H1 (cell line): Measurements from ENCODE around the gene TEAD1. TPM values are rescaled to one million over a fixed set of nuclear protein-coding genes. Genes with fewer than 3 reads are reported as not detected.

ENCODE experiments used
- ATF2 ChIP-seq: IDR thresholded peaks from 2 replicates; pipeline ENCODE4 v1.6.1; 2012; ENCODE audit warnings: low read length, inconsistent platforms
- BCL11A ChIP-seq, 2 experiments: IDR thresholded peaks; one replicate each; pipeline ENCODE4 v1.6.1; 2011; ENCODE audit warnings: low read depth in 2 of 2, low read length in 2 of 2, mild to moderate bottlenecking in 2 of 2
- CEBPB ChIP-seq: IDR thresholded peaks from 2 replicates; pipeline ENCODE4 v1.6.1; 2012; ENCODE audit warnings: low read depth, low read length
- KDM5A ChIP-seq: fragments of 200-600 bp; IDR thresholded peaks from 2 replicates; pipeline ENCODE4 v1.7.1; 2012; ENCODE audit warnings: mild to moderate bottlenecking, low read length, inconsistent platforms, mixed read lengths
- RBBP5 ChIP-seq: IDR thresholded peaks from 2 replicates; pipeline ENCODE4 v1.7.1; 2012; ENCODE audit warnings: low read depth, mild to moderate bottlenecking, inconsistent platforms, low read length, moderate library complexity, borderline replicate concordance
- SAP30 ChIP-seq: fragments of 300-600 bp; sonication (generic); IDR thresholded peaks from 2 replicates; pipeline ENCODE4 v1.7.1; 2012; ENCODE audit warnings: low read length, moderate library complexity, mild to moderate bottlenecking, inconsistent platforms; ENCODE audit not compliant: insufficient read depth, insufficient replicate concordance
- SIX5 ChIP-seq: IDR thresholded peaks from 2 replicates; pipeline ENCODE4 v1.6.1; 2011; ENCODE audit warnings: mild to moderate bottlenecking, low read depth, low read length
- TBP ChIP-seq: IDR thresholded peaks from 2 replicates; pipeline ENCODE4 v1.6.1; 2011; ENCODE audit warnings: low read depth, low read length, improper control_type of control experiment
- TCF12 ChIP-seq: IDR thresholded peaks from 2 replicates; pipeline ENCODE4 v1.6.1; 2011; ENCODE audit warnings: low read depth, mild to moderate bottlenecking, low read length
- polyA plus RNA-seq, 7 experiments: library from polyadenylated mRNA; depleted of rRNA in 3 of 7; stranded (reverse) in 5 of 7; unstranded in 2 of 7; fragments of >200 nt in 5 of 7; fragments of 200-250 nt in 2 of 7; gene quantifications; 1 replicate in 5 of 7; 2 replicates in 1 of 7; 4 replicates in 1 of 7; pipeline versions ENCODE4 v1.2.1 to v1.2.3, GENCODE V29; 2011 to 2013; ENCODE audit warnings: missing spikeins in 2 of 7, mixed read lengths in 2 of 7
- total RNA-seq: library from RNA; stranded (reverse); fragmentation: NEBNext Ultra II Directional; extraction: Animal tissue kit (Norgen Biotek cat#: 25700); gene quantifications from 2 replicates; pipeline ENCODE4 v1.2.1, GENCODE V29; 2021

Gene TEAD1
- total and polyA plus RNA-seq, 2 of the 8 experiments (the other 6 are each of a cell fraction or from before 2014, with no cell fraction given) = 15.6 to 67.4 TPM

GRCh38 chr11:12860827-12861226 lies 186.6 kb downstream of the TEAD1 start (continued):
- TF ChIP-seq ATF2 (no peak), TBP (no peak), SAP30 (no peak), SIX5 (no peak), BCL11A (IDR thresholded peaks at IDR 0.05; ENCODE audit: low read depth in 2 of 2, low read length in 2 of 2) (no peak), KDM5A (no peak), CEBPB (no peak), TCF12 (no peak), RBBP5 (no peak)
